IPS-20b (cell line): ENCODE measurements around the gene SPINDOC.
"Not testable (repeated sequence)": the region's sequence is repeated elsewhere in the genome, so short reads cannot be mapped to it uniquely, and the experiment has no call there.

Experiments
- H3K27ac ChIP-seq: one replicate; pipeline ENCODE4 v1.5.1; 2013; ENCODE audit warnings: low read length
- H3K27me3 ChIP-seq: 2 replicates; pipeline ENCODE4 v1.6.1; 2013; ENCODE audit warnings: mild to moderate bottlenecking, low read length, inconsistent platforms; ENCODE audit not compliant: insufficient read depth
- H3K36me3 ChIP-seq: 2 replicates; pipeline ENCODE4 v1.6.1; 2013; ENCODE audit warnings: low read depth, mild to moderate bottlenecking, inconsistent platforms, low read length, moderate library complexity; ENCODE audit not compliant: insufficient read depth
- H3K4me1 ChIP-seq: 2 replicates; pipeline ENCODE4 v1.6.1; 2013; ENCODE audit warnings: mild to moderate bottlenecking, control low read depth, inconsistent platforms, low read length, moderate library complexity; ENCODE audit not compliant: insufficient read depth
- H3K4me3 ChIP-seq: 2 replicates; pipeline ENCODE4 v1.5.1; 2013; ENCODE audit warnings: mild to moderate bottlenecking, low read length, inconsistent platforms
- H3K9ac ChIP-seq: 2 replicates; pipeline ENCODE4 v1.6.1; 2013; ENCODE audit warnings: low read depth, mild to moderate bottlenecking, inconsistent platforms, low read length, moderate library complexity
- H3K9me3 ChIP-seq: 2 replicates; pipeline ENCODE4 v1.6.1; 2013; ENCODE audit warnings: mild to moderate bottlenecking, low read depth, low read length, inconsistent platforms; ENCODE audit not compliant: insufficient read depth

SPINDOC gene

GRCh38 chr11:63769042-63769713 is 44.1 kb upstream of the SPINDOC start:
- Histone ChIP-seq H3K9me3 (no peaks in the 10 kb centered on the region), H3K27me3 (peaks cover 30% of the 10 kb centered on the region), H3K9ac (peak overlapping the region; percentile 37), H3K4me3 (peak overlapping the region; percentile 63; the same call in 1 of the 2 replicates), H3K4me1 (peaks cover 25% of the 10 kb centered on the region), H3K27ac (no peak overlapping the region), H3K36me3 (peaks cover 13% of the 10 kb centered on the region; the same call in 1 of the 2 replicates)

DNA sequence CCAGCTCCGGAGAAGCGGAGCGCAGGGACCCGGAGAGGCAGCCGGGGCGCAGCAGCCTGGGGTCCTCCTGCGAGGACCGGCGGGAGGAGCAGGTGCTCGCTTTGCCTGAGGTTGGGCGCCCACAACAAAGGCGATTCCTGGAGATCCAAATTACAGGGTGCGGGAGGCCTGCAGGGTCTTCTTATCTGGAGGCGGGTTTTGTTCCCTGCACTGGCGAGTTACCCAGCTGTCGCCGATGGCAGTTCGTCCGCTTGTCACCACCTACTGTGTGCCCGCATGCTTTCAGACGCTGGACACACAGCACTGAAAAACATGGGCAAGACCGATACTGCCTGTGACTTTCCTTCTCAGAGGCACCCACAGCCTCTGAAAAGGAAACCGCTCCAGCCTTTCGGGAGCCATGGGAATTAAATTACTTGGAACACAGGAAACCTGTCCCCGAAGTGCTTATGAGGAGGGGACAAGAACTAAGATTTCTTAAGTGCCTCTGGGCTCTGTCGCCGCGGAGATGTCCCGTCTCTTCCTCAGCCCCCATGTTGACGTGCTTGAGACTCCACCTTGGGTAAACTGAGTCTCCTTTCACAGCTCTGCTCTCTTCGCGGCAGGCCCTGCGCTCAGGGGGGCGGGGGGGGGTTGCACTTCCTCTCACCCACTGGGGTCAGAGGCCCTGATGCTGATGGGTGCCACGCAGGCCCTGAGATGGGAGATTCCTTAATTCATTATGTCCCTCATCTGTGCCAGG is 43.4 kb upstream of the SPINDOC start:
- Histone ChIP-seq H3K27me3 (peaks cover 30% of the 10 kb centered on the region), H3K4me3 (peak overlapping the region; percentile 63), H3K9me3 (no peaks in the 10 kb centered on the region), H3K4me1 (peaks cover 19% of the 10 kb centered on the region), H3K27ac (no peak overlapping the region), H3K9ac (peak overlapping the region; percentile 51; the same call in 1 of the 2 replicates), H3K36me3 (peaks cover 13% of the 10 kb centered on the region; the same call in 1 of the 2 replicates)

DNA sequence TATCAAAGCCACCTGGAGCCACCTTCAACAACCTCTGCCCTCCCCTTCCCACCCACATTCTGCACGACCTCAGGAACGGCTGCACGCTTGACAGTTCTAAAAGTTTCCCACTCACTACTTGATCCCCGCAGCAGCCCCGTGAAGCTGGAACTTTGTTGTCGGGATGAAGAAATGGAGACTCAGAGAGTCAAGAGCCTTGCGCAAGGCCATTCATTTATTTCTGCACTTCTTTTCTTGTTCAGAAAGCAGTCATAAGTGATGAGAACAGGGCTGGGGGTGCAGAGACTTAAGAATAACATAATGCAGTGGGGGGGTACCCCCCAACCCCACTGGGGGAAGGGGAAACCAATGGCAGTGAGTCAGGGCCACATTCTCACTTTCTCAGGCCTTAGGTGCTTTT is 42.5 kb upstream of the SPINDOC start:
- Histone ChIP-seq H3K9ac (no peak overlapping the region), H3K9me3 (no peaks in the 10 kb centered on the region), H3K4me1 (peaks cover 15% of the 10 kb centered on the region), H3K36me3 (peaks cover 9% of the 10 kb centered on the region; the same call in 1 of the 2 replicates), H3K4me3 (no peak overlapping the region), H3K27me3 (peaks cover 30% of the 10 kb centered on the region), H3K27ac (no peak overlapping the region)

DNA sequence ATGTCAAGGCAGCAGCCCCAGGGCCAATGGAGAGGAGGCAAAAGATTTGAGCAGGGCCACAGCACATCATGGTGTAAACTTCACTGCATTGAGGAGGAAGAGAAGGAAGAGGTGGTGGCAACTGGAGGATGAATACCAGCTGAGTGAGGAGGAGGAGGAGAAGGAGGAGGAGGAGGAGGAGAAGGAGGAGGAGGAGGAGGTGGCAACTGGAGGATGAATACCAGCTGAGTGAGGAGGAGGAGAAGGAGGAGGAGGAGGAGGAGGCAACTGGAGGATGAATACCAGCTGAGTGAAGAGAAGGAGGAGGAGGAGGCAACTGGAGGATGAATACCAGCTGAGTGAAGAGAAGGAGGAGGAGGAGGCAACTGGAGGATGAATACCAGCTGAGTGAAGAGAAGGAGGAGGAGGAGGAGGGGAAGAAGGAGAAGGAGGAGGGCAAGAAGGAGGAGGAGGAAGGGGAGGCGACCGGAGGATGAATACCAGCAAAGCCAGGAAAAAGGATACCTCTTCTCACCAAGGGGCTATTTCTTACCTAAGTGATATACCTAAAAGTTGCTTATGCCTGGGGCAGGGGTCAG is 41.4 kb upstream of the SPINDOC start:
- H3K4me3 ChIP-seq, H3K36me3 ChIP-seq, H3K27ac ChIP-seq, H3K4me1 ChIP-seq, H3K9me3 ChIP-seq, H3K9ac ChIP-seq: not testable (repeated sequence)
- peaks cover 30% of the 10 kb centered on the region for H3K27me3 ChIP-seq

GRCh38 chr11:63775191-63775590 is 38.1 kb upstream of the SPINDOC start:
- no peak overlapping the region for H3K9ac ChIP-seq
- H3K27me3 ChIP-seq = peaks cover 20% of the 10 kb centered on the region
- H3K27ac ChIP-seq = no peak overlapping the region
- no peaks in the 10 kb centered on the region for H3K9me3 ChIP-seq
- H3K4me1 ChIP-seq = no peaks in the 10 kb centered on the region
- H3K36me3 ChIP-seq = no peaks in the 10 kb centered on the region
- no peak overlapping the region for H3K4me3 ChIP-seq

- Histone ChIP-seq H3K27ac (no peak overlapping the region), H3K9me3 (no peaks in the 10 kb centered on the region), H3K4me1 (no peaks in the 10 kb centered on the region; the same call in 1 of the 2 replicates), H3K4me3 (no peak overlapping the region), H3K36me3 (no peaks in the 10 kb centered on the region), H3K27me3 (no peaks in the 10 kb centered on the region; the same call in 1 of the 2 replicates), H3K9ac (no peak overlapping the region)
These were observed 34.2 kb upstream of the SPINDOC start for GRCh38 chr11:63779039-63779438.

GRCh38 chr11:63782749-63783148 is 30.5 kb upstream of the SPINDOC start:
- no peak overlapping the region for H3K9ac ChIP-seq
- no peak overlapping the region for H3K27ac ChIP-seq
- H3K36me3 ChIP-seq = no peaks in the 10 kb centered on the region

DNA sequence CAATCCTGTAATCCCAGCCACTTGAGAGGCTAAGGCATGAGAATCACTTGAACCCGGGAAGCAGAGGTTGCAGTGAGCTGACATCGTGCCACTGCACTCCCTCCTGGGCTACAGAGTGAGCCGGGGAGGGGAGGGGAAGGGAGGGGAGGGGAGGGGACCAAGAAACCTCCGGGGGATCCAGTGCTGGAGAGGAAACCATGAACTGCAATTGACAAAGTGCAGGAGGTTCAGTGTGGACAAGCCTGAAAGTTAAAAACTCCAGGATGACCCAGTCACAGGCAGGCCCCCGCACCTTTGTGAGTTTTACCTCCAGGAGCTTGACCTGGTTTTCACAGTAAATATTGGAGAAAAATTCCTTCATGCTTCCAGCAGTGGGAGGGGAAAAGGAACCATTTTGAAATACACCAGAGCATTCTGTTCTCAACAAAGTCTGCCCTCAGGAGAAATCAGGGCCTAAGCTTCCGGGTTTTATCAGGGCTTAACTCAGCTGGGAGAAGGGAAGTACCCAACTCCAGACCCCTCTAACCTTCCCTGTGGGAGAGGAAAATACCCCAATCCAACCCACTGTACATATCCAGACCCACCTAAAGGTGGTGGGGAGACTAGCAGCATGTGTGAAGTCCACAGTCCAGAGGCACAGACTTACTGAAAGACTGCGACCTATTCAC is 29.2 kb upstream of the SPINDOC start:
- H3K4me3 ChIP-seq = no peak overlapping the region
- no peak overlapping the region for H3K27ac ChIP-seq
- no peaks in the 10 kb centered on the region for H3K9me3 ChIP-seq
- H3K9ac ChIP-seq = peak overlapping the region; percentile 33; the same call in 1 of the 2 replicates
- no peaks in the 10 kb centered on the region; the same call in 1 of the 2 replicates for H3K4me1 ChIP-seq
- no peaks in the 10 kb centered on the region for H3K36me3 ChIP-seq
- no peaks in the 10 kb centered on the region; the same call in 1 of the 2 replicates for H3K27me3 ChIP-seq

More at GRCh38 chr11:63782749-63783148, 30.5 kb upstream of the SPINDOC start:
- no peak overlapping the region for H3K4me3 ChIP-seq
- H3K9me3 ChIP-seq = no peaks in the 10 kb centered on the region
- no peaks in the 10 kb centered on the region; the same call in 1 of the 2 replicates for H3K27me3 ChIP-seq
- no peaks in the 10 kb centered on the region; the same call in 1 of the 2 replicates for H3K4me1 ChIP-seq

GRCh38 chr11:63785823-63786222 is 27.4 kb upstream of the SPINDOC start:
- Histone ChIP-seq H3K4me3 (no peak overlapping the region), H3K27ac (no peak overlapping the region), H3K36me3 (no peaks in the 10 kb centered on the region), H3K9me3 (peaks cover 2% of the 10 kb centered on the region), H3K27me3 (no peaks in the 10 kb centered on the region), H3K4me1 (no peaks in the 10 kb centered on the region; the same call in 1 of the 2 replicates), H3K9ac (no peak overlapping the region)

GRCh38 chr11:63791495-63792167 is 21.6 kb upstream of the SPINDOC start:
- peaks cover 15% of the 10 kb centered on the region for H3K9me3 ChIP-seq
- no peaks in the 10 kb centered on the region for H3K4me1 ChIP-seq
- H3K27ac ChIP-seq = no peak overlapping the region
- H3K9ac ChIP-seq = no peak overlapping the region
- no peaks in the 10 kb centered on the region for H3K36me3 ChIP-seq
- H3K27me3 ChIP-seq = no peaks in the 10 kb centered on the region
- H3K4me3 ChIP-seq = no peak overlapping the region

DNA sequence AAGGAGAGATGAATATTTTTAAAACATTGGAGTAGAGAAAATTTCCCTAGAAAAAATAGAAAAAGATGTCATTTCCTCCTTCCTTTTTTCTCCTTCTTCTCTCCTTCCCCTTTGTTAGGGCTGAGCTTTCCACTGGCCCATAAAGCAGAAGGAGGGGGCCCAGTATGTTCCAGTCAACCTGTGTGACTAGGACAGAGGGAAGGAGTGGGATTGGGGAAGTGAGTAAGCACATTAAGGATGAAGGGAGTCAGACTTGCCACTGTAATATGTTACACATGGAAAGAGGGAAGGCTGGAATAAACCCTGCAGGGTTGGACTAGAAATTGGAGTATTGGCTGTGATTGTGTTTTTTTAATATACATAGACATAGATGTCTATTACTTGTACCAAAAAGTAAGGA is 20.1 kb upstream of the SPINDOC start:
- Histone ChIP-seq H3K4me3 (no peak overlapping the region), H3K9ac (no peak overlapping the region), H3K9me3 (peaks cover 20% of the 10 kb centered on the region), H3K4me1 (no peaks in the 10 kb centered on the region), H3K27ac (no peak overlapping the region), H3K27me3 (no peaks in the 10 kb centered on the region), H3K36me3 (no peaks in the 10 kb centered on the region)
